Measurements from ENCODE around the gene RFT1. TPM values are rescaled to one million over a fixed set of nuclear protein-coding genes. Genes with fewer than 3 reads are reported as not detected.

RFT1 gene
- total and polyA plus RNA-seq, 2 of the 13 experiments (the other 11 are each of a cell fraction or from before 2014, with no cell fraction given): 23.2 to 37.0 TPM

DNA sequence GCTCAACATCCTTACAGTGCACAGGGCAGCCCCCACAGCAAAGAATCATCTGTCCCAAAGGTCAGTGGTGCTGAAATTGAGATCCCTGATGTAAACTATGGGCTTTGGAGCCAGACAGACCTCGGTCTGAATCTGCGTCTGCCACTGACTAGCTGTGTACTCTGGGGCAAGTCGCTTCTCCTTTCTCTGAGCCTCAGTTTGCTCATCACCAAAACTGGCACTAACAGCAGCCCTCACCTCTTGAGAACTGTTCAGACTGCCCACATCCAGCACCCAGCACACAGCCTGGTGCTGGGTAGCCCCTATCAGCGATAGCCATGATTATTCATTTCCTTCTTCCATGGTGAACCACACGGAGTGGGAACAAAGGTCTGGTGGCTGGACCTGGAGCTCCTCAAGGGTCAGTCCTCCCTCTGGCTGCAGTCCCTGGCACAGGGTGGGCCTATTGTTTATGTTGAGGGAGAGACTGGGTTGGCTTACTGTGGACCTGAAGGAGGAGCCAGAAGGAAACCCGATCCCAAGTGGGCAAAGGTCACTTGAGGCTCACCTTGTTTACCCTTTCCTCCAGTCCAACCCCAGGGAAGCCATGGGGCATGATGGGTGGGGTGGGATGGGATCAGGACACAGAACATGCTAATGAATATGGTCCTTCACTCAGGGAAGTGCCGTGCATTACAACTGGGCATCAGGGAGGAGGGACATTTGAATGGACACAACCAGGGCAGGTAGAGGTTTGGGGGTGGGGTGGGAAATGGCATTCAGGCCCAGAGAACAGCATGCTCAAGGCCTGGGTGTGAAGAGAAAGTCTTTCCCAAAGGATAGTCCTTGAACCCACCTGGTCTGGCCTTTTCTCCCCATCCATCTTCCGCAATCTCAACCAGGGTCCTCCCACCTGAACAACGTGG, 29.2 kb upstream of the RFT1 start (continued):
- TF ChIP-seq SOX13 (IDR thresholded peaks at IDR 0.05): peak; percentile 31; the same call in 1 of the 2 replicates
- peak in 1 of 2 experiments; percentile 87; a peak in 2 of 4 replicates for TF ChIP-seq SOX13 (CRISPR knock-in tag; conservative IDR thresholded peaks at IDR 0.05 in 1 of 2, IDR thresholded peaks at IDR 0.05 in 1 of 2)
- TF ChIP-seq ZBTB7A (CRISPR knock-in tag; IDR thresholded peaks at IDR 0.05): no peak; the same call in 1 of the 2 replicates
- no peak for TF ChIP-seq ZNF7 (CRISPR knock-in tag; IDR thresholded peaks at IDR 0.05)
- no peak for TF ChIP-seq SNAPC4 (CRISPR knock-in tag; IDR thresholded peaks at IDR 0.05)
- TF ChIP-seq STAT6 (CRISPR knock-in tag; IDR thresholded peaks at IDR 0.05; ENCODE audit: borderline replicate concordance): no peak
- TF ChIP-seq, protein P1, sequence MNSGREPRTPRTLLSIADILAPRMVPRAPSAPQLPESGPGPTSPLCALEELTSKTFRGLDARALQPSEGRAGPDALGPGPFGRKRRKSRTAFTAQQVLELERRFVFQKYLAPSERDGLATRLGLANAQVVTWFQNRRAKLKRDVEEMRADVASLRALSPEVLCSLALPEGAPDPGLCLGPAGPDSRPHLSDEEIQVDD (CRISPR knock-in tag; IDR thresholded peaks at IDR 0.05; ENCODE audit: borderline replicate concordance): peak; percentile 53; the same call in 1 of the 2 replicates
- no peak for TF ChIP-seq ZNF232 (CRISPR knock-in tag; IDR thresholded peaks at IDR 0.05; ENCODE audit: borderline replicate concordance)
- peak; percentile 27; the same call in 1 of the 2 replicates for TF ChIP-seq KDM2A (CRISPR knock-in tag; IDR thresholded peaks at IDR 0.05; ENCODE audit: borderline replicate concordance, low read depth)
- 0 out of 2 replicates have a peak, but pooled peaks have one; percentile 49 for TF ChIP-seq ZKSCAN8 (CRISPR knock-in tag; IDR thresholded peaks at IDR 0.05; ENCODE audit: borderline replicate concordance)
- no peak for TF ChIP-seq ZNF317 (CRISPR knock-in tag; IDR thresholded peaks at IDR 0.05)
- no peak; the same call in 1 of the 2 replicates for TF ChIP-seq PBX2 (CRISPR knock-in tag; IDR thresholded peaks at IDR 0.05)
- no peak for TF ChIP-seq ZNF337 (CRISPR knock-in tag; IDR thresholded peaks at IDR 0.05; ENCODE audit: borderline replicate concordance, low read depth)
- TF ChIP-seq IRF2 (CRISPR knock-in tag; IDR thresholded peaks at IDR 0.05): peak; percentile 74
- peak; percentile 63; the same call in 1 of the 2 replicates for TF ChIP-seq ZNF329 (CRISPR knock-in tag; IDR thresholded peaks at IDR 0.05; ENCODE audit: low read depth)
- 0 out of 4 replicates have a peak, but pooled peaks of 1 of the 2 experiments have one; percentile 37 for TF ChIP-seq POLR2A (IDR thresholded peaks at IDR 0.05; ENCODE audit: insufficient read depth in 1 of 2, low read depth in 2 of 2, low read length in 2 of 2)
- no peak for TF ChIP-seq ZNF30 (CRISPR knock-in tag; IDR thresholded peaks at IDR 0.05)
- TF ChIP-seq RAD51 (IDR thresholded peaks at IDR 0.05; ENCODE audit: borderline replicate concordance): no peak
- no peak for TF ChIP-seq CEBPB (IDR thresholded peaks at IDR 0.05; ENCODE audit: borderline replicate concordance, low read depth, low read length)
- TF ChIP-seq ZBTB21 (CRISPR knock-in tag; IDR thresholded peaks at IDR 0.05): no peak
